HG03342 (cell line): ENCODE data around the gene TTLL12.

Source experiments
- ATAC-seq: cut with Tn5 transposase; IDR thresholded peaks from one replicate; pipeline ENCODE4 v1.9.1; 2021; ENCODE audit warnings: mild to moderate bottlenecking, moderate library complexity; ENCODE audit not compliant: unreplicated experiment

Gene TTLL12

DNA sequence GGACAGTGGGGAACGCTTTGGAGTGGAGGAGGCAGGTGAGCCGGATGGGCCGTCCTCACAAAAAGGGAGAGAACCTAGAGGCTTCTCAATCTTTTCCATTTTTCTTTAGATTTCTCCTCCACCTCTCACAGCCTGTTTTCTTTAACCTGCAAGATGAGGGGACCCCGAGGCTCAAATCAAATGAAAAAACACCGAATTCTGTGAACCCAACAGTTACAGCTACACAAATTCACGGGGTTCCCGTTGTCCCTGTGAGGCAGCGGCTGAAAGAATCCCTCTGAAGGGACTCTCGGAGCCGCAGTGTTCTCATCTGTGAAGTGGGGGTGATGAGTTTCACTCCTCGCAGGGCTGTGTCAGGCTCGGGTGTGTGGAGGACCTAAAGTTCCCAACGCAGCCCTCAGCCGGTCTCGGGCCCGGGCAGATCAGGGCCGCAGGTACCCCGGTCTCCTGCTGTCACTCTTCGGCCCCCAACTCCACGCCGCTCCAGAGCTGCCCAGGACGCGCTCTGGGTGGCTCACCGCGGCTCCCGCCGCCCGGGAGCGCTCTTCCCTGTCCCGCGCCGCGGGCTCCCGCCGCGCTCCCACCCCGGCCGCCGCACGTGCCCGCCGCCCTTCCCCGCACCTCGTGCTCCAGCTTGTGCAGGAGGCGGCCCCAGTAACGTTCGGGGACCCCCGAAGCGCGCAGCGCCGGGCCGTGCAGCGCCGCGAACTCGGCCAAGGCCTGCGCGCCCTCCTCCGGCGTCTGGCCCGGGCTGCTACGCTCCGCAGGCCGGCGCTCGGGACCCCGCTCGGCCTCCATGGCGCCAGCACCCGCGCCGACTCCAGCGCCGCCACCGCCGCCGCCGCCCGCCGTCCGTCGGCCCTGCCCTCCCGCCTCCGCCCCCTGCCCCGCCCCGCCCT lies at the start of gene TTLL12:
Gene TTLL12, minus strand, starts transcription at position 863 of the 899 bp plus-strand sequence. Its CDS starts 65 bp downstream, at position 798.
- peak; percentile 46 for ATAC-seq

DNA sequence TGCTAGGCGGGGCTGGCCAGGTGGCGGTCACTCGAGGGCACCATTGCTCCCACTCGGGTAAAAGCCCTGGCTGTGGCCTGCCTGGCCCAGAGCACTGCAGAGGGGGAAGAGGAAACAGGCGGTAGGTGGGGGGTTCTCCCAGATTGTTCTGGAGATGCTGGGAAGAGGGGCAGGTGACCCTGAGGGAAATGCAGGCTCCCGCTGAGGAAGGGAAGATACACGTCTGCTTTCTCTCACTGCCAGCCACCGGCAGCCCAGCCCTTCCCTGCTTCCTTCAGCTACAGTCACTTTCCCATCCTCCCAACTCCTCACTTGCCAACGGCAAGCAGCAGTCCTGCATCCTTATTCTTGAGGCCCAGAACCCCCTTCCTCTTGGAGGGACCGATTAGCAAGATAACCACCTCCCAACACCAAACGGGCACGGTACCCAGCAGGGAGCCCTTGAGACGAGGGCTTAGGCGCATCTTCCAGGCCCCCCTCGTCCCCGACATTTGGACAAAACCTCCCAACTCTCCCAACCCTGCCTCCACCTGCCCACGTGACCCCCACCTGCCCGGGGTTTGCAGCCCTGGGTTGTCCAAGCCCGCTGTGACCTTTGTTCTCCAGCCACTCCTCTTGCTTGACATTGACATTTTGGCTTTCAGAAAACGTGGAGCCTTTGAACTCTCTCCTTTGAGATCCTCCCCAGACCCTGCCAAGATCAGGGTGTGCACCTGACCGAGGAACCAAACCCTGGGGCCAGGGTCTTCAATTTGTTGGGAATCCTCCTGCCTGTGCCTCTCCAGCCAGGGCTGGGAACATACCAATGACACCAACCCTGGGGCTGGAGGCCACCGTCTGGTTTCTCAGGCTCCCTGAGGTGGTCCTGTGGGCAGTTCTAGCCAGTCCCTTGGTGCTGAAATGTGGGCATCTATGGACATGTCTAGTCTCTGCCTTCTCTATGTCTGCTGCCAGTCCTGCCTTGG lies 48.8 kb upstream of the TTLL12 start:
- ATAC-seq, result no peak

- ATAC-seq, result no peak
Observed at GRCh38 chr22:43234264-43234988, 47.5 kb upstream of the TTLL12 start.

- no peak for ATAC-seq
Observed at GRCh38 chr22:43233529-43233928, 46.6 kb upstream of the TTLL12 start.

GRCh38 chr22:43232445-43232844 lies 45.5 kb upstream of the TTLL12 start:
- no peak for ATAC-seq

- ATAC-seq, result no peak
Observed at GRCh38 chr22:43231724-43232034, 44.7 kb upstream of the TTLL12 start.

DNA sequence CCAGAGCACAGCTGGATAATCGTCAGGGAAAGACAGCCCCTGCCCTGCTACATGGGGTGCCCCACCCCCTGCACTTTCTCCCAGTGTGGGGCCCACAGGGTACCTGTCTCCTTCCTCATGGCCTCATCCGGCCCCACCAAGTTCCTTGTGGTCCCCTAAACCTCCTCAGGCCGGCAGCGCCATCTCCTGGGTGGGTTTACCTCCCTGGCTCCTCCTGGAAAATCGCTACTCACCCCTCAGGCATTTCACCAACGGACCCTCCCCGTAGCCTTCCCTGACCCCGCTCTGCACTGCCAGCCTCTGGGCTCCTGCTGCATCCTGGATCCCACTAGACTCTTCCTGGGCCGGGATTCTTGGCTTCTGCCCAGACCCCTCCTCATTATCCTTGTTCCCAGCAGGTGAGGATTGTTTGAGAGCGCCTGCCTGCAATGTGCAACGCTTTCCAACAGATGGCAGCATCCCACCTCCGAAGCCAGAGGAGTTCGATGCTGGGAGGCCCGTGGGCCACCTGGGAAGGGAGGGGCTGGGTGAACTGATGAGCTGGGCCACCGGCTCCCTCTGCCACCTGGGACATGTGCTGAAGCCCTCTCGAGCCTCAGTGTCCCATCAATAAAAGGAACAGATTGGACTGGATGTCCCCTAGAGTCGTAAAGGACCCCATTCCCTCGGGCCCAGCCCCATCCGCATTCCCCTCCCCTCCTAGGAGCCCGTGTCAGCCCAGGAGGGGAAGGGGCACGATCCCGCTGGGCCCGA lies 44.2 kb upstream of the TTLL12 start:
- ATAC-seq, result no peak

DNA sequence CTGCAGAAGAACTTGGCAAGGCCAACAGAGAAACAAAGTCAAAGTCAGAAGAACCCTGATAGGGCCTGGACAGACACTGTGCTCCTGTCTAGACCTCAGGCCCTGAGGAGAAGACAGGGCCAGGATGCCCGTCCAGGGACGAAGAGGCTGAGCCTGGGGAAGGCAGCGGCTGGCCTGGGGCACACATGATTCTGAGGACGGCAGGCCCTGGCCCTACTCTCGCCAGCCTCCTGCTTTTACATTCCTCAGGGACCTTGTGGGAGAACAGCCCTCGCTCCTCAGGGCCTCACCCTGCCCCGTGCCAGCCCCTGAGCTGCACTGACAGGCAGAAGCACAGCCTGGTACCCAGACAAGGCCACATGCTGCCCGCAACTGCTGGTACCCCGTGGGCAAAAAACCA lies 43.6 kb upstream of the TTLL12 start:
- no peak for ATAC-seq

DNA sequence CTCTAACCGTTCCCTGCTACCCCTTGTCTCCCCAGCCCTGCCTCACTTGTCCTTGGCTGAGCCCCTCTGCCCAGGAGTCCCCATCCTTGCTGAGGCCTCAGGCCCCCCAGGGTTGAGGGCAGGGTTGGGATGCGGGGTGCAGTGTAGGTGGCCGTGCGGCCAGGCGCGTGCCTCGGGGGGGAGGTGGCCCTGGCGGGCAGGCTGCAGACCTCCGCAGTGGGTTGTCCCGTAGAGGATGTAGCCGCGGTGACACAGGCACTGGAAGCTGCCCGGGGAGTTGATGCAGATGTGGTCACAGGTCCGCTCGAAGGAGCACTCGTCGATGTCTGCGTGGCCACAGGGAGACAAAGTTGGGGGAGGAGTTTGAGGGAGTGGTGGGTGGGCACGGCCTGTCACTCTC lies 41.9 kb upstream of the TTLL12 start:
- ATAC-seq, result no peak

DNA sequence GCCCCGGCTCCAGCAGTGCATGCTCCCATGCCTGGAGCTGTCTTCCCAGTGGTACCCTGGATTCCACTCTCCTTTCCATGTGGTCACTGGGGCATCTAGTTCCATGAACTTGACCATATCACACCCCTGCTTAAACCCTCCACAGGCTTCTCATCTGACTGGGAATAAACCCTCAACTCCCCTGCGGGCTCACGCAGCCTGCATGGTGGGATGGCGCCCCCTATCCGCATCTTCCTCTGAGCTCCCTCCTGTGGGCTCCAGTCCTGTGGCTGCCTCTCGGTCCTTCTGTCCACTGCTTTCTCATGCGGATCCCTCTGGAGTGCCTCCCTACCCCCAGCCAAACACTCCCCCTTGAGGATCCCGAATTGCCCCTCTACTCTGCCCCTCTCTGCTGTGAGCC lies 41.4 kb upstream of the TTLL12 start:
- no peak for ATAC-seq

- no peak for ATAC-seq
Observed at GRCh38 chr22:43227239-43227630, 40.3 kb upstream of the TTLL12 start.

DNA sequence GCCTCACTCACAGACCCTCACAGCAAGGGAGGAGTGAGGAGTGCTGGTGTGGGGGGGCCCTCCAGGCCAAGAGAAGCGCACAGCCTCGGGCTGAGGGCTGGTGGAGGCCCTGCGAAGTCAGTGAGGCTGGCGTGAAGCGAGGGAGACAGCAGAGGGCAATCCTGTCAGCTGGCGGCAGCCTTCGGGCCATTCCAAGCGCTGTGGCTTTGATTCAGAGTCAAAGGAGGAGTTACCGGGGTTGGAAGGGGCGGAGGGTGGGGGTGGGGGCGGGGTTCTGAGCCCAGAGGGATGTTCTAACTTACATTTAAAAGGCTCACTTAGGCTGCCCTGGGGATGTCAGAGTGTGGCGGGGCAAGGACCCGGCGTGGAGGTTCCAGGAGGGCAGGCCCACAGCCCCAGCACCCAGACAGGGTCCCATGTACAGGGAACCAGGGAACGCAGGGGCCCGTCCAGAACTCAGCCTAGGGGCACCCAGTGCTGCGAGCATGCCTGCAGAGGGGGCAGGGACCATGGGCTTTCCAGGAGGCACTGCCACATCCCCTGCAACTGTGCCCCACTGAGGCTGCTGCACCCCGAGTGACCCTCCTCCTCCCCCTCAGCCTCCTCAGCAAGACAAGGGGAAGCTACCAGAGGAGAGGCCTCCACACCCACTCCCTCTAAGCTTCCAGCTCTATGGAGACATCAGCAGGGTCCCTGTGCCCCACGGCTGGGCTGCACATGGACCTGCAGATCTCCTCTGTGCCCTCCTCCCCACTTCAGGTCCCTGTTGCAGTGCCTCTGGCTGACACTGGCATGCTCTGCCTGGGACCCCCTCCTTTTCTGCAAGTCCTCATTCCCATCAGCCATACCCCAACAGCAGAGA lies 39.7 kb upstream of the TTLL12 start:
- no peak for ATAC-seq

GRCh38 chr22:43225609-43226008 lies 38.7 kb upstream of the TTLL12 start:
- ATAC-seq, result no peak

- ATAC-seq, result no peak
Observed at GRCh38 chr22:43222987-43223386, 36.1 kb upstream of the TTLL12 start.

DNA sequence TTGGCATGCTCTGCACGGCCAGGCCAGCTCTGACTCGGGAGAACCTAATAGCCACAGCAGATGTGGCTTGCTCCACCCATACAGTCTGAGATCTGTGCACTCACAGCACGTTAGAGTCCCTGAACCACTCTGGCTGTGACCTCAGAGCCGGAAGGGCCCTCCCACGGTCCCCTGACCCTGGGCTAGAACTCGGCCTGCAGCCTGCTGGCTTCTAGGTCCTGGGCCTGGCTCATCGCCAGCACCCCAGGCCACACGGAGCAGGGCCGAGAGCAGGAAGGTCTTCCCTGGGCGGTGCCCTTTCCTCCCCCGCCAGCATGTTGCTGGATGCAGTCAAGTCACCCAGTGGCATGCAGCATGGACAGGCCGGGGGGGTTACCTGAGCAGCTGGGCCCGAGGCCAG lies 35.3 kb upstream of the TTLL12 start:
- ATAC-seq, result no peak

DNA sequence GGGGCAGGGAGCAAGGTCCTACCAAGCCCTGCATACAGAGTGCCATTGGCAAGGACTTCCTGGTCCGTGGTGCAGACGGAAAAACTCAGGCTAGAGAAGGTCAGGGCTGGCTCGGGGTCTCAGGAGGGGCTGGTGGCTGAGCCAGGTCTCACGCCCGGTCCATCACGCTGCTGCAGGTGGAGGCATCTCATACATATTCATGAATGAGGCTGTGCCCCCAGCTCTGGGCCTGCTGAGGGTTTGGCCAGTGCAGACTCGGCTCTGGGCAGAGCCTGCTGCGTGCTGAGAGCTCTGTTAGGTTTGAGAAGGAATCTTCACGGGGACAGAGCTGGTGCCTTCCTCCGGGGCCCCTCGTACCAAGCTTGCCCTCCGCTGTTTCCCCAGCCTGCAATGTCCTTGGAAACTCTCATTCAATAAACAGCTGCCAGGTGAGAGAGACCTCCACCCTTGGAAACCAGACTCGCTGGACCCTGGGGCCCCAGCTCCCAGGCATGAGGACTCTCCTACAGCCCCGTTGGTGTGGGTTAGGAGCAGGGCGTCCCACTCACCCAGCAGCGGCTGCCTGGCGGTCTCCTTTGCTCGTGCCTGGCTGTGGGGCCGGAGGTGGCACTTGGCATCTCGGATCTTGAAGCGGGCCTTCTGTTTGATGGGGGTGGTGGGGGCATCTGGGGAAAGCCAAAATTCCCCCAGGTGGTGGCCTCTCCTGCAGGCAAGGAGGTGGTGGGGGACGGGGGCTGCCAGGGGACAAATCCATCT lies 33.9 kb upstream of the TTLL12 start:
- ATAC-seq, result no peak

DNA sequence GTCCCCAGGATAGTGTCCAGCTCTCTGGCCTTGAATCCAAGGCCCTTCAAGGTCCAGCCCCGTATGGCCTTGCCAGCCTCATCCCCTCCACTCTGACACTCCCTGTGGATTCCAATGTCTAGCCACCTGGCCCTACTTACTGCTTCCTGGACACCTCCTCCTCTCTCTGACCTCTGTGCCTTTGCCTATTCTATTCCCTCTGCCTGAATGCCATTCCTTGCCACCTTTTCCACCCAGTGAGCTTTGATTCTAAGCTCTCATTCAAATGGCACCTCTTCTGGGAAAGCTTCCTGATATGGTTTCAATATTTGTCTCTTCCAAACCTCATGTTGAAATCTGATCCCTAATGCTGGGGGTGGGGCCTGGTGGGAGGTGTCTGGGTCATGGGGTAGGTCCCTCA lies 31.9 kb upstream of the TTLL12 start:
- no peak for ATAC-seq

DNA sequence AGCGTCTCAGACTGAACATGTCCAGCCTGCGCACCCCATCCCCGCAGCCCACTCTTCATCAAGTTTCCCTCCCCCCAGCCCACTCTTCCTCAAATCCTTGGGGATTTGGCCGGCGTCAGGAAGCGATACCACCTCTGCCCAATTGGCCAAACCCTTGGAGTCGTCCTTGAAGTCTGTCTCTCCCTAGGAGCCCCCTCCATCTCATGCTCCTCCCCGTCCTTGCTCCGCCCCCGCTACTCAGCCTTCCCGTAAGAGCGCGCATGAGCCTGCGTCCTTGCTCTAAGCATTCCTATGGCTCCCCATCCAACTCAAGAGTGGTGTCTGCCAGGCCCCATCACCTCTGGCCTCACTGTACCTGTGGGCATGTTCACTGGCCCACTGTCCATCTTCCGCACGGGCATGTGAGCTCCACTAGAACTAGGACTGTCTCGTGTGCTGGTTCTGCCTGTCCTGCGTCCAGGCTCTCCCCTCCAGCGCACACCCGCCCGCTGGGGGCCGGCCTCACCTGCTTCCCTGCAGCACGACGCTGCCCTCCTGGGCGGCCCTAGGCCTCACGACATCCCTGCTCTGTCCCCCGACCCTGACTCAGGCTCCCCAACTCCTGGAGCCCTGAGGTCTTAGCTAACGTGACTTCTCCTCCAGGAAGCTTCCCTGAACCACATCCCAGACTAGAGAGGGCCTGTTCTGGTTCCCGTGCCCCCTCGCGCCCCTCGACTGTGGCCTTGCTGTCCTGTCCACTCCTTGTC lies 30.5 kb upstream of the TTLL12 start:
- ATAC-seq, result no peak
